Suppressor macrophage (primary cell): ENCODE measurements around the gene TSPAN31.
"Not testable (repeated sequence)": the region's sequence is repeated elsewhere in the genome, so short reads cannot be mapped to it uniquely, and the experiment has no call there.

Experiments
- DNase-seq, 4 experiments: peaks; one replicate each; pipeline ENCODE4 v3.0.0-alpha.2; 2020 to 2022
- total RNA-seq, 17 experiments: gene quantifications; one replicate each; lab custom pipeline; 2026; ENCODE audit warnings: mixed read lengths in 6 of 17, inconsistent platforms in 3 of 17; lab: John Stamatoyannopoulos, UW

TSPAN31 gene, protein sequence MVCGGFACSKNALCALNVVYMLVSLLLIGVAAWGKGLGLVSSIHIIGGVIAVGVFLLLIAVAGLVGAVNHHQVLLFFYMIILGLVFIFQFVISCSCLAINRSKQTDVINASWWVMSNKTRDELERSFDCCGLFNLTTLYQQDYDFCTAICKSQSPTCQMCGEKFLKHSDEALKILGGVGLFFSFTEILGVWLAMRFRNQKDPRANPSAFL
- total RNA-seq, result 27.9 to 51.1 (median 38.3) reads per million in 17 experiments

DNA sequence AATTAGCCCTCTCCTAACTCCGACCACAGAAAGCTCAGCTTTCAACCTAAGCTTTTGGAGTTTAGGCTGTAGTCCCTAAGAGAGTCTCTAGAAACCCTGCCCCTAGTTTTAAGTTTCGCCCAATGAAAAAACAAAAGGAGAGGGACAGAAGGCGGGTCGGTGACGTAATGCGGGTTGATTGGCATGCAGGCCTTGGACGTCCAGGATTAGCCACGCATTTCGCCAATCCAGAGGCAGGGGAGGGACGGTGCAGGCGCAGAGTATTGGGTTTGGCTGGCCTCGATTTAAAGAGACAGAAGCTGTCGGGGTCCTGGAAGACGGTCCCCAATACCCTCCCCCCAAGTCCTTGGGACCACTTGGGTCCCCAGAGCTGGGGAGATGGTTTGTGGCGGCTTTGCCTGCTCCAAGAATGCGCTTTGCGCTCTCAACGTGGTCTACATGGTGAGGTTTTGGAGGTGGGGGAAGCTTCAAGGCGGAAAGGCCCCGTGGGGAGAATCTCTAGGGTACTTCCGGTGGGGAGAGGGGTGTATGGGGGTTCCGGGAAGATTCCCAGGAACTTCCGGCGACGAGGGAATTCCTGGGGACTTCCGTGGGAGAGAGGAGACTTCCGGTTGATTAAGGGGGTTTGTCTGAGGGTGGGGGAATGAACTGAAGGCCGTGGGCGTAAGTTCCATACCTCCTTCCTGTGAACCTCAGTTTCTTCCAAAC lies at the start of gene TSPAN31:
Gene TSPAN31, plus strand, starts transcription at position 263 of the 708 bp plus-strand sequence. Its CDS starts 116 bp downstream, at position 379.
- peak; percentile 97 to 99 (median 98) for DNase-seq

- DNase-seq, result no peak
Measured at GRCh38 chr12:57695770-57696432, 48.9 kb upstream of the TSPAN31 start.

DNA sequence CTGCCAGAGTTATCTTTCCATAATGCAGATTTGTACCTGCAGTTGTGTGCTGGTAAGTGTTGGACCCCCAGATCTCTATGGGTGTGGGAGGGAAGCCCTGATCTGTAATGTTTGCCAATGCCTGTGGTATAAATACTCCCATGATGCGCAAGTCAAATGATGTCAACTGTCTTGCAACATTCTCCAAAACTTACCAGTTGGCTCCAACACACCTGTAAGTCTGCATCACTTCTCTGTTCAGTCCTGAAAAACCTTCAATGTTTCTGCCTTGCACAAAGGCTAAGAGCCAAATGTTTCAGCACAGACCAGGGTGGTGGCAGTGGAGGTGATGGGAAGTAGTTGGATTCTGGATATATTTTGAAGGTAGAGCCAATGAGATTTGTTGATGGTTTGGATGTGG lies 47.8 kb upstream of the TSPAN31 start:
- DNase-seq, result no peak

- DNase-seq, result no peak
Measured at GRCh38 chr12:57698414-57698813, 46.4 kb upstream of the TSPAN31 start.

DNA sequence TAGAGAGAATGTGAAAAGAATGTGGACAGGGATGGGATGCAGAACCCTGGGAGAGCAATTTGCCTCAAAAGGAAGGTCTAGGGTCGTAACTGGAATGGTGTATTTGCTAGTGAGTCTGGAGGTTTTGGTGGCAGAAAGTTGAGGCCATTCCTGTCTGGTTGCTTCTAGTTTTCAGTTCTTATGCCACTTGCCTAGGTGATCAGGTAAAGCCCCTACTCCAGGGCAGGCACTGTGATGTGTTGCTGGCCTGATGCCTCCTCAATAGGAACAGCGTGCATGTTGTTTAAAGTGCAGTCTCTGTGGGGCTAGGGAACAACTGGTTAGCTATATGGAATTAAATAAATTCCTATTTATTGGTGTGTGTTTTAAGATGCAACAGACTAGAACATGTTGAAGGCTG lies 44.5 kb upstream of the TSPAN31 start:
- DNase-seq, result no peak

GRCh38 chr12:57707250-57707649 lies 37.6 kb upstream of the TSPAN31 start:
- DNase-seq, result no peak

- no peak for DNase-seq
Measured at GRCh38 chr12:57708296-57708695, 36.5 kb upstream of the TSPAN31 start.

DNA sequence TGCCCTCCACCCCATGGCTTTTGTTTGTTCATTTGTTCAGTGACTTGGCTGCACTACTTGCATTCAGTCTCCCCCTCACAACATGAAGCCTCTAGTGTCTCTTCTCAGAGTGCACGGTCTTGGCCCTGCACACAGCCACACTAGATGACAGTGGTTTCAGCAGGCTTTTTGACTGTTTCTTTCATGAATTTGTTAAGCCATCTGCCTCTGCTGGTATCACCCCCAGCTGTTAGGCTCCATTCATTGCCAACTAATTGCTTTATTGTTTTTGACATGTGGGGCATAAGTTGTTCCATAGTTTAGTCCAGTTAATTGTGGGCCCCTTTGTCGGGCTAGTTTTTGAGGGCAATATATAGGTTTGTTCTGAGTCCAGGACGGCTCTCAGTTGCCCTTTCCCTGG lies 32.1 kb upstream of the TSPAN31 start:
- DNase-seq, result no peak

- DNase-seq, result no peak
Measured at GRCh38 chr12:57713209-57713608, 31.6 kb upstream of the TSPAN31 start.

DNA sequence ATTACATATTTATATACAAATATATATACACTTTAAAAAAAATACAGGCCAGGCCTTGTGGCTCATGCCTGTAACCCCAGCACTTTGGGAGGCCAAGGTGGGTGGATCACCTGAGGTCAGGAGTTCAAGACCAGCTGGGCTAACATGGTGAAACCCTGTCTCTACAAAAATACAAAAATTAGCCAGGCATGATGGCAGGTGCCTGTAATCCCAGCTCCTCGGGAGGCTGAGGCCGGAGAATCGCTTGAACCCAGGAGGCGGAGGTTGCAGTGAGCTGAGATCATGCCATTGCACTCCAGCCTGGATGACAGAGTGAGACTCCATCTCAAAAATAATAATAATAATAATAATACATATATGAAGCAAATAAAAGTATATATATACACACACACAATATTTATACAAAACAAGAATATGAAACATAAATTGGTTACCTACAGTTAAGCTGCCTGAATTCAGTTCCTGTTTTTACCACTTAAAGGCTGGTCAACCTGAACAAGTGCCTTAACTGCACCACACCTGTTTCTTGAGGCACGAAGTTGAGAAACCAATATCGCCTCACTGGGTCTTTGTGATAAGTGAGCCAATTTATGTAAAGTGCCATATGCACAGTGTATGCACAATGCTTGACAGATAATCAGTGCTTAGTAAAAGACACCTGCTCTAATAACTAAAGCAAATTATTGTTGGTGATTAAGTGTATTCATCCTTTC lies 29.6 kb upstream of the TSPAN31 start:
- not testable (repeated sequence) for DNase-seq

DNA sequence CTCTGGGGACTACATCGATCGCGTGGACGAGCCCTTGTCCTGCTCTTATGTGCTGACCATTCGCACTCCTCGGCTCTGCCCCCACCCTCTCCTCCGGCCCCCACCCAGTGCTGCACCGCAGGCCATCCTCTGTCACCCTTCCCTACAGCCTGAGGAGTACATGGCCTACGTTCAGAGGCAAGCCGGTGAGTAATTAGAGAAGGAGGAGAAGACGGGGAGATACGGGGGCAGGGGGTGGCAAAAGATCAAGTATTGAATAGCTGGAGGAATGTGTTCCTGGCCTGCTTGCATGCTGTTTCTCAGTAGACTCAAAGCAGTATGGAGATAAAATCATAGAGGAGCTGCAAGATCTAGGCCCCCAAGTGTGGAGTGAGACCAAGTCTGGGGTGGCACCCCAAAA lies 29.1 kb upstream of the TSPAN31 start:
- DNase-seq, result no peak

DNA sequence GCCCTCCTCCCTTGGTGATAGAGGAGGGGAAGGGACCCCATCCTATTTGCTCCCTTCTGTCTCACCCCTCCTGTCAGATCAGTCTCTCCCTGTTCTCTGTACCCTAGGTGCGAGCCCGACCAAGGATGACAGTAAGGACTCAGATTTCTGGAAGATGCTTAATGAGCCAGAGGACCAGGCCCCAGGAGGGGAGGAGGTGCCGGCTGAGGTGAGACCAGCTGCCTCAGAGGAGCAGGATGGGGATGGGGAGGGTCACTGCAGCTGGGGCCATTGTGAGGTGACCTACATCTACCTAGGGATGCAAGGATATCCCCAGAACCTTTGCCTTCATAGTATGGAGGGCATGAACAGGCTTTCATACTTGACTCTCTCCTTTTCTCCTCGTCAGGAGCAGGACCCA lies 28.5 kb upstream of the TSPAN31 start:
- DNase-seq, result no peak

GRCh38 chr12:57717131-57717530 lies 27.7 kb upstream of the TSPAN31 start:
- DNase-seq, result no peak

DNA sequence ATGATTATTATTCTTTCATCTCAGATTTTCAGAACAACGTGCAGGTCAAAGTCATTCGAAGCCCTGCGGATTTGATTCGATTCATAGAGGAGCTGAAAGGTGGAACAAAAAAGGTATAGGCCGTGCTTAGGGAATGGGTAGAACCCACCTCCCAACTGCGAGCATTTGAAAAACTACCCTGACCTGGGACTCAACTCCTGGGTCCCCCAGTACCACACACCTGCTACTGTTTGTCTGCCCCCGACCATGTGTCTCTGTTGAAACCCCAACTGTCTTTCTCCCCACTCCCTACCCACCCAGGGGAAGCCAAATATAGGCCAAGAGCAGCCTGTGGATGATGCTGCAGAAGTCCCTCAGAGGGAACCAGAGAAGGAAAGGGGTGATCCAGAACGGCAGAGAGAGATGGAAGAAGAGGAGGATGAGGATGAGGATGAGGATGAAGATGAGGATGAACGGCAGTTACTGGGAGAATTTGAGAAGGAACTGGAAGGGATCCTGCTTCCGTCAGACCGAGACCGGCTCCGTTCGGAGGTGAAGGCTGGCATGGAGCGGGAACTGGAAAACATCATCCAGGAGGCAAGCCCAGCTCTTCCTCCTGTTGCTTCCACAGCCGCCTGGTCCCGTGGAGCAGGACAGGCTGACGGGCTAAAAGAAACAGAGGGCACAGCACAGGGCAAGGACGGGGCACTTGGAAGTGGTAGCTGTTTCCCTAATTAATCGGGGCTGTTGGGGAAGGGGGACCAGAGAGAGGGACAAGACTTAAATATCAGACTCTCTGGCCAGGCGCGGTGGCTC lies 26.8 kb upstream of the TSPAN31 start:
- DNase-seq, result no peak

DNA sequence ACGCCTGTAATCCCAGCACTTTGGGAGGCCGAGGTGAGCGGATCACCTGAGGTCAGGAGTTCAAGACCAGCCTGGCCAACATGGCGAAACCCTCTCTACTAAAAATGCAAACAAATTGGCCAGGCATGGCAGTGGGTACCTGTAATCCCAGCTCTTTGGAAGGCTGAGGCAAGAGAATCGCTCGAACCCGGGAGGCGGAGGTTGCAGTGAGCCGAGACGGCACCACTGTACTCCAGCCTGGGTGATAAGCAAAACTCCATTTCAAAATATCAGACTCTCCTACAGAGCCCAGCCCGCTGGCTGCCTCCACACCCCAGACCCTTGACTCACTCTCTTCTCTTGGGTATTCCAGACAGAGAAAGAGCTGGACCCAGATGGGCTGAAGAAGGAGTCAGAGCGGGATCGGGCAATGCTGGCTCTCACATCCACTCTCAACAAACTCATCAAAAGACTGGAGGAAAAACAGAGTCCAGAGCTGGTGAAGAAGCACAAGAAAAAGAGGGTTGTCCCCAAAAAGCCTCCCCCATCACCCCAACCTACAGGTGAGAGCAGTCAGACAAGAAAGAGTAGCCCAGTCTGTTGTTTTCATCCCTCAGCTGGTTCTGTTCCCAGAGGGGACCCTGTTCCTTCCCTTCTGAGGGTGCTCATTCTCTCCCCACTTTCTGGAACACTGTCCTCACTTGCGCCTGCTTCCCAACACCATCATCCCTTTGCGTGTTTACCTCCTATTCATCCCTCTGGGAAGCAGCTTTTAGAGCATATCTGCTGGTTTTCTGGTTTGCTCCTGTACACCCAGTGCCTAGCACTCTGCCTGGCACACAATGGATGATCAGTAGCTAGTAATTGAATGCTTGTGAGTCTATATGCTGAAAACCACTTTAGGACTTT lies 26.0 kb upstream of the TSPAN31 start:
- no peak for DNase-seq

GRCh38 chr12:57719777-57720605 lies 24.8 kb upstream of the TSPAN31 start:
- DNase-seq, result no peak

DNA sequence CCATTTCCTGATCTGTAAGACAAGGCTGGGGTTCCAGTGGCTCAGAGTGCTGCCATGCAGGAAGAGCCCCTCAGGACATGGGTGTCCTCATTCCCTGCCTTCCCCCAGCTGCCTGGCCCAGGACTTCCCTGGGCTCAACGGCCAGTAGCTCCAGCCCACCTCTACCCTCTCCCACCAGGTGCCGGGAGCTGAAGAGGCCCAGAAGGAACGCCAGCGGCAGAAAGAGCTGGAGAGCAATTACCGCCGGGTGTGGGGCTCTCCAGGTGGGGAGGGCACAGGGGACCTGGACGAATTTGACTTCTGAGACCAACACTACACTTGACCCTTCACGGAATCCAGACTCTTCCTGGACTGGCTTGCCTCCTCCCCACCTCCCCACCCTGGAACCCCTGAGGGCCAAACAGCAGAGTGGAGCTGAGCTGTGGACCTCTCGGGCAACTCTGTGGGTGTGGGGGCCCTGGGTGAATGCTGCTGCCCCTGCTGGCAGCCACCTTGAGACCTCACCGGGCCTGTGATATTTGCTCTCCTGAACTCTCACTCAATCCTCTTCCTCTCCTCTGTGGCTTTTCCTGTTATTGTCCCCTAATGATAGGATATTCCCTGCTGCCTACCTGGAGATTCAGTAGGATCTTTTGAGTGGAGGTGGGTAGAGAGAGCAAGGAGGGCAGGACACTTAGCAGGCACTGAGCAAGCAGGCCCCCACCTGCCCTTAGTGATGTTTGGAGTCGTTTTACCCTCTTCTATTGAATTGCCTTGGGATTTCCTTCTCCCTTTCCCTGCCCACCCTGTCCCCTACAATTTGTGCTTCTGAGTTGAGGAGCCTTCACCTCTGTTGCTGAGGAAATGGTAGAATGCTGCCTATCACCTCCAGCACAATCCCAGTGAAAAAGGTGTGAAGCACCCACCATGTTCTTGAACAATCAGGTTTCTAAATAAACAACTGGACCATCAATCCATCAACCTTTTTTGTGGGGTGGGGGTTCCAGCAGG lies 23.9 kb upstream of the TSPAN31 start:
- no peak for DNase-seq

DNA sequence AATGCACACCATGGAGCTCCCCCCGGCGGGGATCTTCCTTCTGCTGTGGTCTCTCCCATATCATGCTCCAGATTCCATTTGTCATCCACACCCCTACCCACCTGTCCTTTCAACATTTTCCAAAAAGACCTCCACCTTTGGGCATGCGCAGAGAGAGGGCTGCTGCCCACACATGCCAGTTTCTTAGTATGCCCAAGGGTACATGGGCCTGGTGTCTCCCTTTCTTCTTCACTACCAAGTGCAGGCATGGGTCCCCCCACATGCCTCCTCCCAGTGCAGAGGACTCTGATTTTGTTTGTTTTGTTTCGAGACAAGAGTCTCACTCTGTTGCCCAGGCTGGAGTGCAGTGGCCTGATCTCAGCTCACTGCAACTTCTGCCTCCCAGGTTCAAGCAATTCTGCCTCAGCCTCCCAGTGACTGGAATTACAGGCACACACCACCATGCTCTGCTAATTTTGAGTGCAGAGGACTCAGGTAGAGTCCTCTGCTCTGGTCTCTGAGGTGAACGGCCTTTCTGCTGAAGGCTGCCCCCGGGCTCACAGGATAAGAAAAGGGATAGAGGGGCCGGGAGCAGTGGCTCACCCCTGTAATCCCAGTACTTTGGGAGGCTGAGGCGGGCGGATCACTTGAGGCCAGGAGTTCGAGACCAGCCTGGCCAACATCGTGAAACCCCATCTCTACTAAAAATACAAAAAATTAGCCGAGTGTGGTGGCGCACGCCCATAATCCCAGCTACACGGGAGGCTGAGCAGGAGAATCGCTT lies 22.8 kb upstream of the TSPAN31 start:
- DNase-seq, result not testable (repeated sequence)
